HG02852 (cell line): ENCODE measurements around the gene SEMA5A.

Experiments used
- ATAC-seq: cut with Tn5 transposase; IDR thresholded peaks from one replicate; pipeline ENCODE4 v1.9.1; 2021; ENCODE audit warnings: mild to moderate bottlenecking, moderate library complexity; ENCODE audit not compliant: unreplicated experiment

Gene SEMA5A

GRCh38 chr5:9042241-9042640 is 503.6 kb downstream of the SEMA5A start:
- ATAC-seq = no peak

GRCh38 chr5:9040475-9040874 is 505.4 kb downstream of the SEMA5A start:
- ATAC-seq = no peak

DNA sequence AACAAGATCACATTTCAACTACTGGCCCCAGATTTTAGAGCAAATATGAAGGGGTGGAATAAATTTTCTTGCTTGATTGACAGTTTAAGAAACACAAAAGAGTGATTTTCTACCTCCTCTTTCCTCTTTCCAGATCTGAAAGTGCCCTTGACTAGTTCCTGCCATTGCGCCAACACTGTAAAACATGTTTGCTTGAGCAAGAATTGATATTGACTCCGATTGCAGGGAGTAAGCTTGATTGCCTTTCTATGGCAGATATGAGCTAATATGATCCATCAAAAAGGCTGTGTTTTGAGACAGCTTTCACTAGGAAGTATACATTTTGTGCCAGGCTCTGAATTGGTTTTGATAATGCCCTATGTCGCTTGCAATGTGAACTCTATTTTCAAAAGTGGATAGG is 508.8 kb downstream of the SEMA5A start:
- no peak for ATAC-seq

DNA sequence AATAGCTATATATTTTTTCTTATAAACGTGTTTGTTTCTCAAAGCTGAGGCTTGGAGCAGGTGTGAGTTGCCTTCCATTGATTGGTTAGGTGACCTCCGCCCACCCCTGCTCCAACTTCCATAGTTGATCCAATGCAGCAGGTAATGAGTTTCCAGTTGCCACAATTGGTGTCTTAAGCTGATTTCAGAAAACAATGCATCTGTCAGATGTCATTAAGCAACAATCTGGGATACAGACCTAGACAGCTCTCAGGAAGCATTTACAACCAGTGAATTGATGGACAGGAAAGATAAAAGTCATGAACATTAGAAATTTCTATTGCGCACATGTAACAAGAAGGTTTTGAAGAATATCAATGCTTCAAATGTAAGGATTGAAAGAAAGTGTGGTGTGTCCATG is 510.5 kb downstream of the SEMA5A start:
- ATAC-seq = no peak

DNA sequence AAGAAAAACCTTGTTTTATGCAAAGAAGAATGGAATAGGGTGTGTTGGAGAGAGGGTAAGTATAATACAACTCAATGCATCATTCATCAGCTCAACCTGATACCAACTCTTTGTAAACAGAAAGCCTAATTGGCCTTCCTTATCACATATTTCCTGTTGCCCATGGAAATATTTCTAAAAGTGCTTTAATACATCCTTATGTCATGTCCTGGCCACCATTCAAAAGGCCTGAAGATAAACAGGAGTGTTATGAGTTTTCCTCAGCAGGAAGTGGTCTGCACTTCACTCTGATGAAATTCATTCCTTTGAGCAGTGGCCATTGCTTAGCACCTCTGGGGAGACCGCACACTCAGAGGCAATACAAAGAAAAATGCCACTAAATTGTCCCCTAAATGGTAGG is 511.2 kb downstream of the SEMA5A start:
- no peak for ATAC-seq

DNA sequence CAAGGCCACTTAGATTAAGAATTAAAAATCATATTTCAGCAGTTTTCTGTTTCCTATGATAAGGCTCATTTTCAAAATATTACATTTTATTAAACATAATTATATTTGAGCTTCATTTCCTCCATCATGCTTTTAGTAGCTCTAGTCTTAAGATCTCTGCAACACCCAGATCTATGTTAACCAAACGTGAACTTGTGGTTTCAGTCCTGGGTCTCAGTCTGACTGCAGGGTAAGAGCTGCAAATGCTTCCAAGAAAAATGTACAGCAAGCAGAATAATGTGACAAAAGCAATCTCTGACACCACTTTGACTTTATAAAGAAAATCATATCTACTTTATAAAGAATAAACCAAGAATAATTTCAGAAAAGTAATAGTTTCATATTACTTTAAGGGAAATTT is 512.4 kb downstream of the SEMA5A start:
- no peak for ATAC-seq

- ATAC-seq = no peak
Measured at GRCh38 chr5:9025942-9026341, 519.9 kb downstream of the SEMA5A start.

GRCh38 chr5:9020996-9021395 is 524.9 kb downstream of the SEMA5A start:
- ATAC-seq = no peak

- ATAC-seq = no peak
Measured at GRCh38 chr5:9015937-9016270, 530.0 kb downstream of the SEMA5A start.

DNA sequence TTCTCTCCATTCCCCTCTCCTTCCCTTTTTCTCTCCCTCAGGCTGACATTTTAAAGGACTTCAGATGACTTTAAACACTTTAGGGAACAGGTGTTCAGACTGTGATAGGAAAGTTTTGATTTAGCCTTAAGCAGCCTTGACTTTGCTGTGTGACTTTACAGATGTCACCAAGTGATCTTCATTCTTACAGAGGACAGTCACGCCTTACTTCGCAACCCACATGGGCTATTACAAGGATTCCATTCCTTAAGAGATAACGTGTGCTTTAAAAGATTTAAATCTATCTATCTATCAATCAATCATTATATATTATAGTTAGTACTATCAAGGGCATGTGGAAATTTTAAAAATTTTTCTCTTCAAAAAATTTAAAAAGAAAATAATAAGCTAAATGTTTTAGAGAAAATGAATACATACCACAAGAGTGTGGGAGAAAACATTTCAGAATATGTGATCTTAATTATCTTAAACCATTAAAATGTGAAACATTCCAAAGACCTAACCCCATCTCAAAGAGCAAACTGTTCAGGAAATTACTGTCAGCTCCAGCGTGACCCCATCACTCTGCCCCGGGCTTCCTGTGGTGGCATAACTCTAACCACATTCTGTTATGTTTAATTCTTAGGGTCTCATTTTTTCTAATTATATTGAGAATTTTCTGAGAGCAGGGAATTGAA is 530.5 kb downstream of the SEMA5A start:
- ATAC-seq = no peak

- ATAC-seq = no peak
Measured at GRCh38 chr5:9013147-9013546, 532.7 kb downstream of the SEMA5A start.

DNA sequence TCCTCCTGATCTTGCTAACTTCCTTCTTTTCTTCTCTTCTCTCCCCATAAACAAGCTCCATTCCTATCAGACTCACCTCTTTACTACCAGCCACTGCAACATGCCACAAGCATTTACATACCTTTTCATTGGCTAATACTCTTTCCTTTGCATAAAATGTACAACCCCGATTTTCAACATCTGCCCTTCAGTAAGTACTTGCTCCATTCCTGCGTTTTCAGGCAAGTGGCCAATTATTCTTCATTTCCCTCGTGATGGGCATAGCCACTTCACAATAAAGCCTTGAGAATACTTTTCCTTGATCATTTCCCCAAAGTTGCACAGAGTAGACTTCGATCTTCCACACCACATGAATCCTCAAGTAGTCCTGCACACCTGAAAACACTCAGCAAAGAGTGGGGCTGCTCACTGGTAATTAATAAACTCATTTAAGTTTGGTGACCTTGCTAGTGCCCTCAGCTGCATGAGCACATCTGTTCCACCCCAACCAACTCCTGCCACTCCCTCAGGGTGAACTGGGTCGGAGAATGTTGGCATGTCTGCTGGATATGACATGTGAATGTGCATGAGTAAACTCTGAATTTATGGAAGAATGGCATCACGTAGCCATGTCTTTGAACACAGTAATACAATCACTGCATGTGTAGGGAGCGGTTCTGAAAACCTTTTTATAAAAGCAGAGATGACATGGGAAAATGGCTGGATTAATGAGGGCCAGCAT is 535.8 kb downstream of the SEMA5A start:
- no peak for ATAC-seq

DNA sequence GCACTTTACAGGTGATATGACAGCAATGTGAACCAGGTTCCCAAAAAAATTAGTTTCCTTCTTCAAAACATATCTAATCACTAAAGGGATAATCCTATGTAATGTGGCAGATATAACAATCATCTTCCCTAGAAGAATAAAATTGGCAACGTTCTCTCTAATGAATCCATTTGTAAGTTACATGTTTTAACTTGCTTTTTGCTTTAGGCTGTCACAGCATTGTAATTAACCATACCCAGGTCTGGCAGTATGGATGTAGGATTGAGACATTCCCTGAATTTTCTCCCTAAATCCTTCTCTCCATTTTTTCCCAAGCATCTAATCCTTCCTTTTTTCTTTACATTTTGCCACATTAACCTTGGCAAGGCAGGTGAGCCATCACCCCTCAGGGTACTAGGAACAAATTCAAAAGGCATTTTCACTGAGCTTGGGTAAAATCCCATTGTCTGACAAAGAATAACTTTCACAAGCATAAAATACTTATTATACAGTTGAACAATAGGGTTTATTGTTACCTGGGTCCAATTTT is 548.3 kb downstream of the SEMA5A start:
- ATAC-seq = no peak

GRCh38 chr5:8993031-8993430 is 552.8 kb downstream of the SEMA5A start:
- no peak for ATAC-seq
